HepG2 (cell line): Measurements from ENCODE around the gene FAM98A. TPM values are rescaled to one million over a fixed set of nuclear protein-coding genes. Genes with fewer than 3 reads are reported as not detected.

Experiments
- ATAC-seq: fragments of 200-7000 bp; cut with Tn5 transposase; 3 replicates; pipeline ENCODE4 v1.9.1; 2020; ENCODE audit warnings: mild to moderate bottlenecking, moderate library complexity
- BruUV-seq: library from RNA; stranded (reverse); fragments of 400-500 nt; replicated peaks from 2 replicates; lab custom pipeline; 2021; lab: Mats Ljungman, UMichigan
- CTCF ChIA-PET: fragments of 300-600 bp; formaldehyde crosslinking; extraction: SDS; loops from one replicate; lab custom pipeline; 2021; ENCODE audit warnings: low total read pairs, inconsistent platforms, low intra/inter-chr PET ratio; lab: Yijun Ruan, JAX
- POLR2A ChIA-PET: fragments of 350-600 bp; sonication (Branson Sonifier 250); formaldehyde crosslinking; loops from one replicate; lab custom pipeline; 2020; ENCODE audit warnings: antibody characterized with exemption, inconsistent platforms; lab: Yijun Ruan, JAX
- DNase-seq: peaks from one replicate; pipeline ENCODE4 v3.0.0-alpha.2; 2015; ENCODE audit warnings: low spot score
- FAIRE-seq: peaks from 3 replicates; lab custom pipeline; 2011; peaks lifted over from hg19 to GRCh38; lab: Jason Lieb, UNC
- H2AFZ ChIP-seq: one replicate; pipeline ENCODE4 v1.6.1; 2011; ENCODE audit warnings: low read length, inconsistent platforms
- H3K27ac ChIP-seq: fragments of 300-600 bp; 3 replicates; pipeline ENCODE4 v1.8.0; 2011; ENCODE audit warnings: mixed run types, mild to moderate bottlenecking, mixed read lengths, low read length, inconsistent platforms; ENCODE audit not compliant: insufficient read depth; ENCODE audit errors: extremely low read length
- H3K27me3 ChIP-seq, 2 experiments: fragments of 200-600 bp in 1 of 2; 2 replicates in 1 of 2; 3 replicates in 1 of 2; pipeline versions ENCODE4 v1.6.0 to v1.8.0; 2011; ENCODE audit warnings: low read length in 2 of 2, mild to moderate bottlenecking in 2 of 2, moderate library complexity in 2 of 2, inconsistent platforms in 1 of 2; ENCODE audit not compliant: insufficient read depth in 2 of 2, control insufficient read depth in 1 of 2
- H3K36me3 ChIP-seq, 2 experiments: fragments of 200-600 bp in 1 of 2; replicated peaks in 1 of 2; 2 replicates in 1 of 2; 3 replicates in 1 of 2; pipeline versions ENCODE4 v1.5.1 to v1.8.0; 2011; ENCODE audit warnings: low read length in 2 of 2, inconsistent platforms in 1 of 2; ENCODE audit not compliant: insufficient read depth in 2 of 2, control insufficient read depth in 1 of 2
- H3K4me1 ChIP-seq: 2 replicates; pipeline ENCODE4 v1.5.1; 2012; ENCODE audit warnings: low read length, inconsistent platforms; ENCODE audit not compliant: insufficient read depth
- H3K4me2 ChIP-seq: 2 replicates; pipeline ENCODE4 v1.6.0; 2011; ENCODE audit warnings: low read depth, low read length, inconsistent platforms
- H3K4me3 ChIP-seq, 3 experiments: fragments of 200-600 bp in 1 of 3; sonication (generic), shearing (Covaris generic) in 1 of 3; replicated peaks in 1 of 3; 2 replicates each; pipeline ENCODE4 v1.5.1; 2011 to 2016; ENCODE audit warnings: low read length in 3 of 3, inconsistent platforms in 2 of 3, low read depth in 2 of 3, mild to moderate bottlenecking in 2 of 3, control low read depth in 1 of 3, mixed read lengths in 1 of 3; ENCODE audit not compliant: insufficient read depth in 1 of 3
- H3K79me2 ChIP-seq: one replicate; pipeline ENCODE4 v1.6.1; 2011; ENCODE audit warnings: low read length, inconsistent platforms; ENCODE audit not compliant: insufficient read depth
- H3K9ac ChIP-seq: 2 replicates; pipeline ENCODE4 v1.6.0; 2011; ENCODE audit warnings: mild to moderate bottlenecking, low read depth, low read length, inconsistent platforms; ENCODE audit not compliant: insufficient read depth
- H3K9me3 ChIP-seq: 2 replicates; pipeline ENCODE4 v1.5.1; 2012; ENCODE audit warnings: mild to moderate bottlenecking, low read length
- H4K20me1 ChIP-seq: 2 replicates; pipeline ENCODE4 v1.6.0; 2011; ENCODE audit warnings: inconsistent platforms, mild to moderate bottlenecking, low read length, moderate library complexity; ENCODE audit not compliant: insufficient read depth
- ARNT ChIP-seq: fragments of 450-650 bp; IDR thresholded peaks from 2 replicates; pipeline ENCODE4 v1.6.1; 2017
- BHLHE40 ChIP-seq: IDR thresholded peaks from 2 replicates; pipeline ENCODE4 v1.6.1; 2011; ENCODE audit warnings: low read length, improper control_type of control experiment
- CBX2 ChIP-seq, 2 experiments: fragments of 200-600 bp in 1 of 2; sonication (generic); formaldehyde crosslinking in 1 of 2; IDR thresholded peaks; 2 replicates each; pipeline versions ENCODE4 v1.7.0 to v1.8.1; 2018 to 2022; ENCODE audit warnings: low read depth in 2 of 2, low read length in 1 of 2, mild to moderate bottlenecking in 1 of 2, missing genetic modification reagents in 1 of 2
- E2F1 ChIP-seq: sonication (generic); formaldehyde crosslinking; IDR thresholded peaks from 2 replicates; pipeline ENCODE4 v1.5.0; 2020; ENCODE audit warnings: missing genetic modification reagents
- FOXP1 ChIP-seq, 2 experiments: fragments of 450-650 bp in 1 of 2; IDR thresholded peaks; 2 replicates each; pipeline ENCODE4 v1.6.1; 2017 to 2018; ENCODE audit warnings: antibody characterized with exemption in 1 of 2
- GABPB1 ChIP-seq: IDR thresholded peaks from 2 replicates; pipeline ENCODE4 v1.6.1; 2016; ENCODE audit warnings: mild to moderate bottlenecking, missing genetic modification reagents, moderate library complexity, missing compliant biosample characterization
- KDM5A ChIP-seq: fragments of 200-600 bp; sonication (generic); IDR thresholded peaks from 2 replicates; pipeline ENCODE4 v1.7.0; 2018; ENCODE audit warnings: antibody characterized with exemption, mild to moderate bottlenecking, low read length, borderline replicate concordance
- MAFK ChIP-seq, 2 experiments: IDR thresholded peaks in 1 of 2; conservative IDR thresholded peaks in 1 of 2; 2 replicates each; pipeline ENCODE4 v1.6.1; 2011; ENCODE audit warnings: improper control_type of control experiment in 2 of 2, low read length in 2 of 2
- NFRKB ChIP-seq: fragments of 450-650 bp; IDR thresholded peaks from 2 replicates; pipeline ENCODE4 v1.6.1; 2017
- RAD51 ChIP-seq: fragments of 450-650 bp; IDR thresholded peaks from 2 replicates; pipeline ENCODE4 v1.6.1; 2016; ENCODE audit warnings: borderline replicate concordance
- RBM22 ChIP-seq: fragments of 200-400 bp; formaldehyde crosslinking; optimal IDR thresholded peaks from 2 replicates; pipeline ENCODE3; 2017; ENCODE audit warnings: mild to moderate bottlenecking, low read length, moderate library complexity
- SIN3A ChIP-seq: IDR thresholded peaks from 2 replicates; pipeline ENCODE4 v1.6.1; 2011; ENCODE audit warnings: low read depth, mild to moderate bottlenecking, control low read depth, low read length, borderline replicate concordance
- ZFYVE20 ChIP-seq: sonication (generic); formaldehyde crosslinking; IDR thresholded peaks from 2 replicates; pipeline ENCODE4 v1.8.0; 2023; ENCODE audit warnings: low read depth, mild to moderate bottlenecking, moderate library complexity, missing genetic modification reagents, borderline replicate concordance
- ZNF230 ChIP-seq: sonication (generic); formaldehyde crosslinking; IDR thresholded peaks from 2 replicates; pipeline ENCODE4 v1.4.0; 2020; ENCODE audit warnings: mild to moderate bottlenecking, missing genetic modification reagents
- ZNF337 ChIP-seq: sonication (generic); formaldehyde crosslinking; IDR thresholded peaks from 2 replicates; pipeline ENCODE4 v1.5.1; 2020; ENCODE audit warnings: missing genetic modification reagents, low read depth, mild to moderate bottlenecking, borderline replicate concordance
- ZNF644 ChIP-seq: IDR thresholded peaks from 2 replicates; pipeline ENCODE4 v1.6.1; 2016; ENCODE audit warnings: low read depth
- ZNF777 ChIP-seq: sonication (generic); formaldehyde crosslinking; IDR thresholded peaks from 2 replicates; pipeline ENCODE4 v1.4.0; 2020; ENCODE audit warnings: missing genetic modification reagents
- WGBS: methylation state at CpG from one replicate; pipeline ENCODE4 v1.1.6; 2017; ENCODE audit warnings: low lambda C conversion rate; 5-methylcytosine and 5-hydroxymethylcytosine counted together
- in situ Hi-C: cut with HindIII; loops from 2 replicates; pipeline ENCODE4 v1.10.0; 2017; ENCODE audit warnings: low pct_unique_long_range_greater_than_20kb; ENCODE audit not compliant: extremely low pct_ligation_motif_present
- intact Hi-C: fragments of 100-400 bp; cut with micrococcal nuclease; formaldehyde crosslinking; loops from one replicate; pipeline ENCODE4 v1.10.0; 2022; ENCODE audit not compliant: unreplicated experiment
- polyA plus RNA-seq, 8 experiments: library from polyadenylated mRNA; depleted of rRNA in 3 of 8; stranded (reverse) in 7 of 8; unstranded in 1 of 8; fragments of >200 nt; fragmentation: Illumina TruSeq in 4 of 8; extraction: Trizol in 4 of 8; gene quantifications; 2 replicates each; pipeline versions ENCODE4 v1.2.1 to v1.2.3, GENCODE V29; 2011 to 2016; ENCODE audit warnings: low read depth in 4 of 8, missing spikeins in 1 of 8, mixed read lengths in 1 of 8; ENCODE audit not compliant: insufficient read depth in 1 of 8
- total RNA-seq, 5 experiments: library from RNA; depleted of rRNA; stranded (reverse); fragments of >200 nt; fragmentation: Illumina TruSeq; extraction: Trizol; gene quantifications; 2 replicates each; pipeline ENCODE4 v1.2.3, GENCODE V29; 2016; ENCODE audit warnings: low read depth in 1 of 5
- TF ChIP-seq, protein P1 (sequence below): sonication (generic); formaldehyde crosslinking; IDR thresholded peaks from 2 replicates; pipeline ENCODE4 v1.8.0; 2022; ENCODE audit warnings: mild to moderate bottlenecking, missing genetic modification reagents, moderate library complexity
- TF ChIP-seq, protein P2 (sequence below): sonication (generic); formaldehyde crosslinking; IDR thresholded peaks from 2 replicates; pipeline ENCODE4 v1.5.0; 2020; ENCODE audit warnings: missing genetic modification reagents, mild to moderate bottlenecking, borderline replicate concordance

FAM98A gene
- total and polyA plus RNA-seq, 2 of the 13 experiments (the other 11 are each of a cell fraction or from before 2014, with no cell fraction given) = 44.0 to 61.4 TPM

DNA sequence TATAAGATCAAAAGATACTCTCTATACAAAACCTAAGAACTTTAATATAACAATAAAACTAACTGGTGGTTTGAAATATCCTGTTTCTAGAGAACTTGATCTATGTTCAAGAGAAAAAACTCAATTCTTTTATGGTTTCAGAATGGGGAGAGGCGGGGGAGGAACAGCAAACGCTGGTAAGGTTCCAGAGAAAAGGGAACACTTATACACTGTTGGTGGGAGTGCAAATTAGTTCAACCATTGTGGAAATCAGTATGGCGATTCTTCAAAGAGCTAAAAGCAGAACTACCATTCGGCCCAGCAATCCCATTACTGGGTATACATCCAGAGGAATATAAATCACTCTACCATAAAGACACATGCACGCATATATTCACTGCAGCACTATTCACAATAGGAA lies 17.2 kb downstream of the FAM98A start (continued):
- TF ChIP-seq ZNF230 (CRISPR knock-in tag) (no peak), GABPB1 (CRISPR knock-in tag) (no peak), ZNF337 (CRISPR knock-in tag) (no peak), NFRKB (no peak), FOXP1 (IDR thresholded peaks at IDR 0.05) (no peak), FOXP1 (CRISPR knock-in tag; IDR thresholded peaks at IDR 0.05) (no peak), BHLHE40 (no peak), ARNT (no peak), RBM22 (no peak), ZFYVE20 (CRISPR knock-in tag) (no peak), MAFK (conservative IDR thresholded peaks at IDR 0.05 in 1 of 2, IDR thresholded peaks at IDR 0.05 in 1 of 2; ENCODE audit: low read length in 2 of 2) (no peak), KDM5A (no peak)
- TF ChIP-seq, protein P1, sequence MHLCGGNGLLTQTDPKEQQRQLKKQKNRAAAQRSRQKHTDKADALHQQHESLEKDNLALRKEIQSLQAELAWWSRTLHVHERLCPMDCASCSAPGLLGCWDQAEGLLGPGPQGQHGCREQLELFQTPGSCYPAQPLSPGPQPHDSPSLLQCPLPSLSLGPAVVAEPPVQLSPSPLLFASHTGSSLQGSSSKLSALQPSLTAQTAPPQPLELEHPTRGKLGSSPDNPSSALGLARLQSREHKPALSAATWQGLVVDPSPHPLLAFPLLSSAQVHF (CRISPR knock-in tag) = no peak
- TF ChIP-seq, protein P2, sequence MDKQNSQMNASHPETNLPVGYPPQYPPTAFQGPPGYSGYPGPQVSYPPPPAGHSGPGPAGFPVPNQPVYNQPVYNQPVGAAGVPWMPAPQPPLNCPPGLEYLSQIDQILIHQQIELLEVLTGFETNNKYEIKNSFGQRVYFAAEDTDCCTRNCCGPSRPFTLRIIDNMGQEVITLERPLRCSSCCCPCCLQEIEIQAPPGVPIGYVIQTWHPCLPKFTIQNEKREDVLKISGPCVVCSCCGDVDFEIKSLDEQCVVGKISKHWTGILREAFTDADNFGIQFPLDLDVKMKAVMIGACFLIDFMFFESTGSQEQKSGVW (CRISPR knock-in tag) = no peak

- no TSS peak for BruUV-seq
- FAIRE-seq (no peak), DNase-seq (no peak), ATAC-seq (no peak)
- Histone ChIP-seq H4K20me1 (no peaks in the 10 kb centered on the region), H3K9me3 (no peaks in the 10 kb centered on the region), H2AFZ (no peak overlapping the region), H3K36me3 (peaks cover 2 to 7% of the 10 kb centered on the region in 2 experiments; a peak in 2 of 5 replicates), H3K79me2 (no peaks in the 10 kb centered on the region), H3K4me1 (no peaks in the 10 kb centered on the region), H3K27me3 (no peaks in the 10 kb centered on the region), H3K27ac (no peak overlapping the region), H3K4me2 (no peak overlapping the region), H3K9ac (no peak overlapping the region), H3K4me3 (no peak overlapping the region)
- POLR2A ChIA-PET = no interaction called here
- in situ Hi-C loops = loop anchor here (25.0 kb wide), 1 partner anchor 817 kb away; no protein-coding TSS in a partner anchor
- intact Hi-C loops = no loop called here
- 95% methylated on average over 5 of the region's 5 CpGs for WGBS
- CTCF ChIA-PET = no interaction called here
- TF ChIP-seq CBX2 (IDR thresholded peaks at IDR 0.05; ENCODE audit: low read depth, low read length) (no peak), CBX2 (CRISPR knock-in tag; IDR thresholded peaks at IDR 0.05; ENCODE audit: low read depth) (no peak), ZNF644 (CRISPR knock-in tag) (no peak), E2F1 (CRISPR knock-in tag) (no peak), RAD51 (no peak), SIN3A (no peak), ZNF777 (CRISPR knock-in tag) (no peak)
These were observed 19.9 kb downstream of the FAM98A start for GRCh38 chr2:33579227-33579626.
